ENCODE data around the gene NR1D1.

NR1D1 gene

DNA sequence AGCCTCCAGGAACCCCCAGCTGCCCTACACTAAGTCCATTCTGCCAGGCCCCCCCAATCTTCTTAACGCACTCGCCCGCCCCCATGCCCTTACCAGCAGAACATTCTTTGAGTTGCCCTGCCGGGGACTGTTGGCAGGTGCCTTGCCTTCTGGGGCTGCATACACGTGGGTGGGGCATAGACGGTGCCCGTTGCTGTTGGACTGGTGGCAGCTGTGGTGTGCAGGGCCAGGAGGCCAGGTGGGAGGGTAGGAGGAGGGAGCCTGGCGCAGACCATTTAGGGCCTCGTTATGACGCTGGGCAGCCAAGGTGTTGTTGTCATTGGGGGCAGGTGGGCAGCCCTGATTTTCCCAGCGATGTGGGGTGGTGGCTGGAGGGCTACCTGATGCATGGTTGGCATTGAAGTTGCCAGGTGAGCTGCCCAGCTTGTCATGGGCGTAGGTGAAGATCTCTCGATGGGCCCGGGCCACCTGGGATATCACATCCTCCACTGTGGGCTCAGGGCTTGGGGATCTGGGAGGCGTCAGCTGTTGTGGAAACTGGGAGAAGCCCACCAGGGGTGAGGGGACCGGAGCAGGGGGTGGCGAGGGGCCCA is 4.9 kb downstream of the NR1D1 start:
- TF ChIP-seq GATA2 (IDR thresholded peaks at IDR 0.05; ENCODE audit: low read depth, low read length) = no peak
- no peak for TF ChIP-seq GATA3 (IDR thresholded peaks at IDR 0.05; ENCODE audit: low read depth, low read length)

DNA sequence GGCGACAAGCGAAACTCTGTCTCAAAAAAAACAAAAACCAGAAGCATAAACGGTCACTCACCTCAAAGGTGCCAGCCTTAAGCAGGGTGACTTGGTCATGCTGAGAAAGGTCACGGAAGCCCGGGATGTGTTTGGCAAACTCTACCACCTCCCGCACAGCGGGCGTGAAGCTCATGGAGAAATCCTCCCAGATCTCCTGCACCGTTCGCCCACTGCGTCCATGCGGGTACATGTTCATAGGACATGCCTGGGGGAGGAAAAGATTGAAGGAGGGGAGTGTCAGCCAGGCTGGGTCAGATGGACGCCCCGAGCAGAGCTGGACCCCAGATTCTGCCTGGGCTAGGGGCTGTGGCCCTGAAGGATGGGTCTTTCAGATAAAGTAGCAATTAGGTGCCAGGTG is 5.5 kb downstream of the NR1D1 start:
- TF ChIP-seq GATA2 (IDR thresholded peaks at IDR 0.05; ENCODE audit: low read depth, low read length) (no peak), GATA3 (IDR thresholded peaks at IDR 0.05; ENCODE audit: low read depth, low read length) (no peak)

DNA sequence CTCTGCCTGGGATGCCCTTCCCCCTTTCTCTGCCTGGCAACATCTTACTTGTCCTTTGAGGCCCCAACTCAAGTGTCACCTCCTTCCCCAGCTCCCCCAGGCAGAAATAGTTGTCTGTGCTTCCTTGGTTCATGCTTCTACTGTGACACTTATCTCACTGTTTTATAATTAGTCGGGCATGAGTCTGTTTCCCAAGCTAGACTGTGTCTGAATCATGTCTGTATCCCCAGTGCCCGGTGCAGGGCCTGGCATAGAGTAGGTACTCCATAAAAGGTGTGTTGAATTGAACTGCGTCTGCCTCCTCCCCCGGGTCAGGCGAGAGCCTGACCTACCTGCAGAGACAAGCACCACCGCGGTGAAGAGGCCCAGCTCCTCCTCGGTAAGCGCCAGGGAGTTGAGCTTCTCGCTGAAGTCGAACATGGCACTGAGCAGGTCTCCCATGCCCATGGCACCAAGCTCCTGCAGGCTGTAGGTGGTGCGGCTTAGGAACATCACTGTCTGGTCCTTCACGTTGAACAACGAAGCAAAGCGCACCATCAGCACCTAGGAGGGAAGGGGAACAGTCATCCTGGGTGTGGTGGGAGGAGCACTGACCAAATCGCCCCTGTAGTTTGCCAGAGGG is 6.7 kb downstream of the NR1D1 start:
- no peak for TF ChIP-seq GATA3 (IDR thresholded peaks at IDR 0.05; ENCODE audit: low read depth, low read length)
- no peak for TF ChIP-seq GATA2 (IDR thresholded peaks at IDR 0.05; ENCODE audit: low read depth, low read length)

DNA sequence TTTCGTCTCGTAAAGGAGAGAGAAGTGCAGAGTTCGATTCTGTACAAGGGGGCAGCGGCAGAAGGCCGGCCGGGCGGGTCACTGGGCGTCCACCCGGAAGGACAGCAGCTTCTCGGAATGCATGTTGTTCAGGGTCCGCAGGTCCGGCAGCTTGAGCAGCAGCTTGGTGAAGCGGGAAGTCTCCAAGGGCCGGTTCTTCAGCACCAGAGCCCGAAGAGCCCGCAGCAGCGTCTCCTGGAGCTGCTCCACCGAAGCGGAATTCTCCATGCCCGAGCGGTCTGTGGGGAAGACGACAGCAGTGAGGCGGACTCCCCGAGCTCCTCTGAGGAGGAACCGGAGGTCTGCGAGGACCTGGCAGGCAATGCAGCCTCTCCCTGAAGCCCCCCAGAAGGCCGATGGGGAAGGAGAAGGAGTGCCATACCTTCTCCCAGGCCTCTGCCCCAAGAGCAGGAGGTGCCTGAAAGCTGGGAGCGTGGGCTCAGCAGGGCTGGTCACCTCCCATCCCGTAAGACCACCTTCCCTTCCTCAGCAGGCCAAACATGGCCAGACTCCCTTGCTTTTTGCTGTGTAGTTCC is 7.3 kb downstream of the NR1D1 start:
- TF ChIP-seq GATA2 (IDR thresholded peaks at IDR 0.05; ENCODE audit: low read depth, low read length) = no peak
- no peak for TF ChIP-seq GATA3 (IDR thresholded peaks at IDR 0.05; ENCODE audit: low read depth, low read length)

DNA sequence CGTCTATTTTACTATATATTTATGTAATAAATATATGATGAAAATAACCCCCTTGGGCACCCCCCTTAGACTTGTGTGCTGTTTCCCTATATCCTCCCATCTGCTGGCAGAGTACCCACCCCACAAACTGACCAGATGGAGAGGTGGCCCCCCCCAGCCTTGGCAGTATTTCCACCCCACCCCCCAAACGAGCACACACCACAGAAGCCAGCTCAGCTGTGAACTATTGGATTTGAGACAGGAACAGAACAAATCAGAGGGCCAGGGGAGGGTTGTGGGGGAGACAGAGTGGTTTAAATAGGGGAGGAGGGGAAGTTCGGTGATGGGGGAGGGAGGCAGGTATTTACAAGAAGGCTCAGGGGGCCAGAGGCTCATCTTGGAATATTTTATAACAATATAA is 7.8 kb downstream of the NR1D1 start:
- TF ChIP-seq GATA2 (IDR thresholded peaks at IDR 0.05; ENCODE audit: low read depth, low read length) (no peak), GATA3 (IDR thresholded peaks at IDR 0.05; ENCODE audit: low read depth, low read length) (no peak)

DNA sequence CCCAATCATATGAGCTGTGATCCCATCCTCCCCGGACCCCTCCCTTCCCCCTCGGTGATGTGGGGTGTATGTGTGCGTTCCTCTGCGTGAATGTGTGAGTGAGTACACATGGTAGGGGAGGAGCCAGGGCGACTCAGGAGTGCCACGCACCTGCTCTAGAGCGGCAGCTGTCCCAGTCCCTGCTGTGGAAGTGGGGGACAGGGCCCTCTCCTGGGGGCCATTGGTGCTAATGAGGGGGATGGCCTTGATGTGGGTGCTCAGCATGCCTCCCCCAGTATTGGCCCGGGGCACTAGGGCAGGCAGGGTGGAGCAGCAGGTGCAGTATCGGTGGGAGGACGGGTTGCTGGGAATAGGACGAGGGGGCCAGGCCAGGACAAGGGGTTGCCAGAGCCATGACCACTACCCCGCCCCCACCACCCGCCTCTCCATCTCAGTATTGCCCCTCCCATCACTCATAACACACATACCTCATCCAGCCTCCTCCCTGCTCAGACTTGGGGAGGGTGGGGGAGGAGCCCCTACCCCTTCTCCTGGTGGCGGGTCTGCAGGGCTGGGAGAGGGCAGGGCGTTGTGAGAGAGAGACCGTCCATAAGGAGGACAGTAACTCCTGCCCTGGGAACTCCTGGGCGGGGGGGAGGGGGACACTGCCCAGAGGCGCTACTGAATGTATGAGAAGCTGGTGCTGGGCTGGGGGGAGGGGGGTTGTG is 8.5 kb downstream of the NR1D1 start:
- TF ChIP-seq GATA3 (IDR thresholded peaks at IDR 0.05; ENCODE audit: low read depth, low read length) (no peak), GATA2 (IDR thresholded peaks at IDR 0.05; ENCODE audit: low read depth, low read length) (no peak)

DNA sequence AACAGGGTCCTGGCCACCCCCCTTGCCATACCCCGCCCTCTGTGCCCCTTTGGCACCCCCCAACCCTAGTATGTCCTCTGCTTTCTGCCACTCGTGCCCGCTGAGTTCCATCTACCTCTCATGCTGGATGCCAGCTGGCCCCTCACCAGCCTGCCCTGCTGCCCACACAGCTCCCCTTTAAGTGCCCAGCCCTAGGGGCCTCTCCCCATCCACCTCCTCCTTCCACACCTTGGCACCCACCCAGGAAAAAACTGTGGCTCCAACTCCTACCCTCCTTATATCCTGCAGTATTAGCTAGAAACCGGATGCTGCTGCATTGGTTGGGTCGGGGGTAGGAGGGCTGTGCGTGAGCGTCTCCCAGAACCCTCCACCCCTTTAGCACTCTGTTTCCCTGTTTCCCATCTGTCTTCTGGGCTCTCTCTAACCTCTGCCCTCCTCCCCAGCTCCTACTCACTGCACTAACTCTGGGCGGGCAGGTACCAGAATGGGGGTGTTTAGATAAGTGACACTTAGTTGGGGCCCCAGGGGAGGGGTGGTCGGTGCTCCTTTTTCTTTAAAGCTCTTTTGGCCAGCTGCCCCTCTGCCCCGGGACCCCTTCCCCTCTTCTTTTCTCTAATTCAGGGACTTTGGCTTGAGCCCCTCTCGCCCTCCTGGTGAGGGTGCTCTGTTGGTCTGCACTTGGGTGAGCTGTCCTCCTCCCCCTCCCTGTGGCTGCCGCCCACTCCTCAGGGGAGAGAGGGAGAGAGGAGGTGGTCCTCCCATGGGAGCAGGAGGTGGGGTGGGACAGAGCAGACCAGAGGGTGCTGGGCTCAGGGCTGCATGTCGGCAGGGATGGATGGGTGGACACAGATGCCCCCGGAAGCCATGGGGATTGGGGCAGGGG is 9.9 kb downstream of the NR1D1 start:
- TF ChIP-seq GATA3 (IDR thresholded peaks at IDR 0.05; ENCODE audit: low read depth, low read length) (no peak), GATA2 (IDR thresholded peaks at IDR 0.05; ENCODE audit: low read depth, low read length) (no peak)

DNA sequence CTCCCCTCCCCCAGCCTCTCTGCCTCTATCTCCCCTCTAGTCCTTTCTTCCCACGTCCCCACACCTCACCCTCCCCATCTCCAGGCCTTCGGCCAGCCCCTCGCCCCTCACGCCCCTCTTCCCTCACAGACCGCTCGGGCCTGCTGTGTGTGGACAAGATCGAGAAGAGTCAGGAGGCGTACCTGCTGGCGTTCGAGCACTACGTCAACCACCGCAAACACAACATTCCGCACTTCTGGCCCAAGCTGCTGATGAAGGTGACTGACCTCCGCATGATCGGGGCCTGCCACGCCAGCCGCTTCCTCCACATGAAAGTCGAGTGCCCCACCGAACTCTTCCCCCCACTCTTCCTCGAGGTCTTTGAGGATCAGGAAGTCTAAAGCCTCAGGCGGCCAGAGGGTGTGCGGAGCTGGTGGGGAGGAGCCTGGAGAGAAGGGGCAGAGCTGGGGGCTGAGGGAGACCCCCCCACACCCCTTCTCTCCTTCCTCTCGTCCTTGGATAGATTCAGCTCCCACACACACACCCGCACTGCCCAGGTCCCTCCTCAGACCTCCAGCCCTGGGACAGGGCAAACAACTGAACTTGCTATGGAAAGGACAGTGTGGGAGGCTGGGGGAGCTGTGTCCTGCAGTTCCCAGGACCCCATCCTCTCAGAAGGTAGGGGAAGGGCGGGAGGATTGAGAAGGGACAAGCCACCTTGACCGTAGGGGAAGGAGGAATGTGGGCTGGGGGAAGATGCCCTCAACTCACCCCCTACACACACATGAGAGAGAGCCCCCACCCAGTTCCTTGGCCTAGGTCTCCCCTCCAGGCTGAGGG is 11.1 kb downstream of the NR1D1 start:
- no peak for TF ChIP-seq GATA3 (IDR thresholded peaks at IDR 0.05; ENCODE audit: low read depth, low read length)

DNA sequence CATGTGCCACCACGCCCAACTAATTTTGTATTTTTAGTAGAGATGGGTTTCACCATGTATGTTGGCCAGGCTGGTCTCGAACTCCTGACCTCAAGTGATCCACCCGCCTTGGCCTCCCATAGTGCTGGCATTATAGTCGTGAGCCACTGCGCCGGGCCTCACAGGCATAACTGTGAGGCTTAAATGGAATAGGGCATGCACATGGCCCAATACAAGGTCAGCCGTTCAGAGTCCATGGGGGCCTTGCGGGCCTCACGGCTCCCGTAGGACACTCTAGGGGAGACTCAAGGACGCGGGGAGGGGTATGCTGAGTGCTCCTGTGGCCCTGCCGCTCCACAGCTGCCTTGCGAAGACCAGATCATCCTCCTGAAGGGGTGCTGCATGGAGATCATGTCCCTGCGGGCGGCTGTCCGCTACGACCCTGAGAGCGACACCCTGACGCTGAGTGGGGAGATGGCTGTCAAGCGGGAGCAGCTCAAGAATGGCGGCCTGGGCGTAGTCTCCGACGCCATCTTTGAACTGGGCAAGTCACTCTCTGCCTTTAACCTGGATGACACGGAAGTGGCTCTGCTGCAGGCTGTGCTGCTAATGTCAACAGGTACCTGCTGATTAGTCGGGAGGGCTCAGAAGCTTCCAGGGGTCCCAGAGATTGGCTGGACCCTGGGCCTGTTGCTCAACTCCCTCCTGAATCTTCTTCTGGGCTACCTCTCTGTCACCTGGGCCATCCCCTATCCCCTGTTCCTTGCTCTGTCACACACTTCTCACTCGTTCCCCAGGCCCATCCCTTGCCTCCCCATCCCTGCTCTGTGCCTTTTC is 12.3 kb downstream of the NR1D1 start:
- TF ChIP-seq GATA3 (IDR thresholded peaks at IDR 0.05; ENCODE audit: low read depth, low read length) (no peak), GATA2 (IDR thresholded peaks at IDR 0.05; ENCODE audit: low read depth, low read length) (no peak)

DNA sequence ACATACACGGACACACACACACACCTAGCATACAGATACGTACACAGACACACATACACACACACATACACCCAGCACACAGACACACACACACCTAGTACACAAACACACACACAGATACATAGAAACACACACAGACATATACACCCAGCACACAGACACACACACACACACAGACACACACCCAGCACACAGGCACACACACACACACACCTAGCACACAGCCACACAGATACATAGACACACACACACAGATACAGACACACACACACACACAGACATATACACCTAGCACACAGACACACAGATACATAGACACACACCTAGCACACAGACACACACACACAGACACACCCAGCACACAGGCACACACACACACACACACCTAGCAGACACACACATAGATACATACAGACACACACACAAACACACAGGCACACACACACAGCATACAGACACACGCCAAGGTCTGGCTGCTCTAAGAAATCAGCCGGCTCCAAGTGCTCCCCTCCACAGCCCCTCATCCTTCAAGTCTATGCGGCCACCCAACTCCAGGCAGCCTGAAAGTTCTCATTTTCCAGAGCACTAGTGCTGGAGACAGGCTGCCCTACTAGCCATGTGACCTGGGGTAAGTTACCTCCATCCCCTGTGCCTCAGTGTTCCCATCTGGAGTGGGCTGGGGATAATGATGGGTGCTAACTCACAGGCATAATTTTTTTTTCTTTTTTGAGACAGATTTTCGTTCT is 13.2 kb downstream of the NR1D1 start:
- TF ChIP-seq GATA2 (IDR thresholded peaks at IDR 0.05; ENCODE audit: low read depth, low read length) (no peak), GATA3 (IDR thresholded peaks at IDR 0.05; ENCODE audit: low read depth, low read length) (no peak)

DNA sequence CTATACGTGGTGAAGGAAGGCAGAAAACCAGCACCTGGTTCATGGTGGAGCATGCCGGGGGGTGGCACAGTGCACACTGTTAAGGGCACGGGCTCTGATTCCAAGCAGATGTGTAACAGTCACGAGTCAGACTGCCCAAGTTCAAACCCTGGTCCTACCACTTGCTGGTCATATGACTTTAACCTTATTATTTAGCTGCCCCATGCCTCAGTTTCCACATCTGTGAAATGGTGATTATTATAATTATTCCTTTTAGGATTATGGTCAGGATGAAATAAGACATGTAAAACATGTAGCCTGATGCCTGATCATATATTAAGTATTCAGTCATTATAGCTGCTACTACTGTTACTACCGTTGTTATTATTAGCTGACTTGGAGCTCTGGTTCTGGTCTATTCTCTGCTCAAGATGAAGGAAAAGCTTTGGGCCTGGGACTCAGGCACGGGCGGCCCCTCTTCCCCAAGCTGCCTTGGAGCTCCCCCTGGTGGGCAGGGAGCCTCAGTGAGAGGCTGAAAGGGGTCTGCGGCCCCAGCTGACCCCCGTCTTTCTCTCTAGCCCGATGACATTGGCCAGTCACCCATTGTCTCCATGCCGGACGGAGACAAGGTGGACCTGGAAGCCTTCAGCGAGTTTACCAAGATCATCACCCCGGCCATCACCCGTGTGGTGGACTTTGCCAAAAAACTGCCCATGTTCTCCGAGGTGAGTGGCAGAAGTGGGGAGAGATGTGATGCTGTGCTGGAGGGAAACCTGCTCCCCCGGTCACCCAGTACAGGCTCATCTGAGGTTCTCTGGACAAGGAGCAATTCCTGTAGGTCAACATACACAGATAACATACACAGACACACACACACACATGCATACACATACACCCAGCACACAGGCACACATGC is 14.0 kb downstream of the NR1D1 start:
- TF ChIP-seq GATA2 (IDR thresholded peaks at IDR 0.05; ENCODE audit: low read depth, low read length) (no peak), GATA3 (IDR thresholded peaks at IDR 0.05; ENCODE audit: low read depth, low read length) (no peak)

Data from SH-SY5Y (cell line).